H9 (cell line): ENCODE data around the gene SNRPD3. TPM values are rescaled to one million over a fixed set of nuclear protein-coding genes. Genes with fewer than 3 reads are reported as not detected.

Source experiments
- DNase-seq: peaks from one replicate; pipeline ENCODE4 v3.0.0-alpha.2; 2017
- H2AFZ ChIP-seq: one replicate; pipeline ENCODE4 v1.6.1; 2013; ENCODE audit warnings: mild to moderate bottlenecking, low read length, control low read depth, moderate library complexity
- H2AK5ac ChIP-seq: 2 replicates; pipeline ENCODE4 v1.6.1; 2013; ENCODE audit warnings: low read length, control low read depth, mixed read lengths; ENCODE audit not compliant: insufficient read length
- H2BK120ac ChIP-seq: one replicate; pipeline ENCODE4 v1.6.1; 2013; ENCODE audit warnings: low read depth, mild to moderate bottlenecking, low read length, control low read depth, inconsistent platforms; ENCODE audit not compliant: poor library complexity, severe bottlenecking
- H2BK12ac ChIP-seq: 2 replicates; pipeline ENCODE4 v1.6.1; 2013; ENCODE audit warnings: low read length, control low read depth, mixed read lengths, low read depth; ENCODE audit not compliant: insufficient read length
- H2BK15ac ChIP-seq: 2 replicates; pipeline ENCODE4 v1.6.1; 2013; ENCODE audit warnings: low read depth, low read length, control low read depth
- H2BK20ac ChIP-seq: one replicate; pipeline ENCODE4 v1.6.1; 2013; ENCODE audit warnings: low read depth, mild to moderate bottlenecking, low read length, control low read depth, inconsistent platforms; ENCODE audit not compliant: poor library complexity, severe bottlenecking
- H2BK5ac ChIP-seq: 2 replicates; pipeline ENCODE4 v1.6.1; 2013; ENCODE audit warnings: low read length, control low read depth, mixed read lengths; ENCODE audit not compliant: insufficient read length
- H3K14ac ChIP-seq: 2 replicates; pipeline ENCODE4 v1.6.1; 2013; ENCODE audit warnings: low read length, control low read depth; ENCODE audit not compliant: insufficient read depth
- H3K18ac ChIP-seq: 2 replicates; pipeline ENCODE4 v1.6.1; 2013; ENCODE audit warnings: low read depth, mild to moderate bottlenecking, mixed read lengths, low read length, control low read depth; ENCODE audit not compliant: insufficient read length
- H3K23ac ChIP-seq: 2 replicates; pipeline ENCODE4 v1.6.1; 2013; ENCODE audit warnings: low read length, control low read depth, mixed read lengths, low read depth; ENCODE audit not compliant: insufficient read length
- H3K23me2 ChIP-seq: 2 replicates; pipeline ENCODE4 v1.6.1; 2013; ENCODE audit warnings: low read depth, mild to moderate bottlenecking, mixed read lengths, low read length, control low read depth; ENCODE audit not compliant: insufficient read length, poor library complexity, severe bottlenecking
- H3K27ac ChIP-seq: 2 replicates; pipeline ENCODE4 v1.5.1; 2013; ENCODE audit warnings: low read length, control low read depth, mixed read lengths, low read depth; ENCODE audit not compliant: insufficient read length
- H3K27me3 ChIP-seq: 2 replicates; pipeline ENCODE4 v1.6.1; 2013; ENCODE audit warnings: low read length, control low read depth, inconsistent platforms; ENCODE audit not compliant: insufficient read depth
- H3K4ac ChIP-seq: 2 replicates; pipeline ENCODE4 v1.6.1; 2013; ENCODE audit warnings: low read depth, mild to moderate bottlenecking, control low read depth, inconsistent platforms, low read length, moderate library complexity
- H3K4me1 ChIP-seq: 2 replicates; pipeline ENCODE4 v1.6.1; 2013; ENCODE audit warnings: low read length, control low read depth, inconsistent platforms; ENCODE audit not compliant: insufficient read depth
- H3K4me2 ChIP-seq: 2 replicates; pipeline ENCODE4 v1.6.1; 2013; ENCODE audit warnings: low read length, control low read depth, mixed read lengths; ENCODE audit not compliant: insufficient read length, insufficient read depth
- H3K56ac ChIP-seq: 2 replicates; pipeline ENCODE4 v1.6.1; 2013; ENCODE audit warnings: low read depth, mild to moderate bottlenecking, mixed read lengths, low read length, control low read depth; ENCODE audit not compliant: insufficient read length
- H3K79me1 ChIP-seq: 2 replicates; pipeline ENCODE4 v1.6.1; 2013; ENCODE audit warnings: low read depth, mild to moderate bottlenecking, moderate library complexity, low read length, control low read depth, inconsistent platforms; ENCODE audit not compliant: insufficient read depth, poor library complexity, severe bottlenecking
- H3K79me2 ChIP-seq: 2 replicates; pipeline ENCODE4 v1.6.1; 2013; ENCODE audit warnings: low read length, control low read depth, inconsistent platforms; ENCODE audit not compliant: insufficient read depth
- H3K9ac ChIP-seq: 2 replicates; pipeline ENCODE4 v1.6.1; 2013; ENCODE audit warnings: low read length, control low read depth, mixed read lengths; ENCODE audit not compliant: insufficient read length; ENCODE audit errors: extremely low read depth
- H3K9me3 ChIP-seq: one replicate; pipeline ENCODE4 v1.6.1; 2013; ENCODE audit warnings: low read depth, low read length, inconsistent platforms; ENCODE audit not compliant: control insufficient read depth
- H3T11ph ChIP-seq: one replicate; pipeline ENCODE4 v1.6.1; 2013; ENCODE audit warnings: mild to moderate bottlenecking, low read length, control low read depth, inconsistent platforms
- H4K20me1 ChIP-seq: one replicate; pipeline ENCODE4 v1.6.1; 2013; ENCODE audit not compliant: control insufficient read depth, insufficient read length, insufficient read depth
- H4K5ac ChIP-seq: 2 replicates; pipeline ENCODE4 v1.6.1; 2013; ENCODE audit warnings: low read depth, mild to moderate bottlenecking, mixed read lengths, low read length, control low read depth; ENCODE audit not compliant: insufficient read length
- H4K8ac ChIP-seq: replicated peaks from 2 replicates; pipeline ENCODE4 v1.6.1; 2013; ENCODE audit warnings: low read length, control low read depth, mixed read lengths, low read depth; ENCODE audit not compliant: insufficient read length
- H4K91ac ChIP-seq: 2 replicates; pipeline ENCODE4 v1.6.1; 2013; ENCODE audit warnings: low read depth, mild to moderate bottlenecking, moderate library complexity, mixed read lengths, low read length, control low read depth; ENCODE audit not compliant: insufficient read length
- H3K27ac Mint-ChIP-seq, 3 experiments: 2 replicates in 2 of 3; 3 replicates in 1 of 3; pipeline ENCODE4 v1.8.0; 2020 to 2021; ENCODE audit warnings: mixed read lengths in 3 of 3, mild to moderate bottlenecking in 1 of 3, moderate library complexity in 1 of 3
- H3K27me3 Mint-ChIP-seq: 2 replicates; pipeline ENCODE4 v1.8.0; 2021; ENCODE audit warnings: low read depth, mild to moderate bottlenecking, moderate library complexity, mixed read lengths
- H3K36me3 Mint-ChIP-seq, 3 experiments: 2 replicates in 2 of 3; 3 replicates in 1 of 3; pipeline ENCODE4 v1.8.0; 2020 to 2021; ENCODE audit warnings: low read depth in 3 of 3, mixed read lengths in 3 of 3; ENCODE audit not compliant: insufficient read depth in 1 of 3
- H3K4me1 Mint-ChIP-seq, 2 experiments: 2 replicates each; pipeline ENCODE4 v1.8.0; 2020; ENCODE audit warnings: mixed read lengths in 2 of 2
- H3K4me3 Mint-ChIP-seq, 2 experiments: 2 replicates in 1 of 2; 3 replicates in 1 of 2; pipeline ENCODE4 v1.8.0; 2020 to 2021; ENCODE audit warnings: mild to moderate bottlenecking in 2 of 2, mixed read lengths in 2 of 2, moderate library complexity in 1 of 2
- H3K9me3 Mint-ChIP-seq, 2 experiments: 2 replicates in 1 of 2; 3 replicates in 1 of 2; pipeline ENCODE4 v1.8.0; 2020; ENCODE audit warnings: mild to moderate bottlenecking in 2 of 2, mixed read lengths in 2 of 2, moderate library complexity in 1 of 2
- WGBS: extraction: QIAGEN DNeasy Blood & Tissue Kit; methylation state at CpG from one replicate; pipeline ENCODE4 v1.1.7; 2013; ENCODE audit warnings: missing lambda C conversion rate, low lambda C conversion rate, mixed read lengths; ENCODE audit not compliant: insufficient read length; ENCODE audit errors: extremely low coverage; 5-methylcytosine and 5-hydroxymethylcytosine counted together
- total RNA-seq: library from RNA; stranded (reverse); gene quantifications from 2 replicates; pipeline ENCODE4 v1.2.1, GENCODE V29; 2021
- TF ChIP-seq, protein P1 (sequence below): fragments of 200-600 bp; sonication (generic); conservative IDR thresholded peaks from 3 replicates; pipeline ENCODE4 v1.8.0; 2021; ENCODE audit warnings: antibody characterized with exemption, mild to moderate bottlenecking

The SNRPD3 gene
- total RNA-seq, 1 experiment from 2014 or later = 212 TPM

DNA sequence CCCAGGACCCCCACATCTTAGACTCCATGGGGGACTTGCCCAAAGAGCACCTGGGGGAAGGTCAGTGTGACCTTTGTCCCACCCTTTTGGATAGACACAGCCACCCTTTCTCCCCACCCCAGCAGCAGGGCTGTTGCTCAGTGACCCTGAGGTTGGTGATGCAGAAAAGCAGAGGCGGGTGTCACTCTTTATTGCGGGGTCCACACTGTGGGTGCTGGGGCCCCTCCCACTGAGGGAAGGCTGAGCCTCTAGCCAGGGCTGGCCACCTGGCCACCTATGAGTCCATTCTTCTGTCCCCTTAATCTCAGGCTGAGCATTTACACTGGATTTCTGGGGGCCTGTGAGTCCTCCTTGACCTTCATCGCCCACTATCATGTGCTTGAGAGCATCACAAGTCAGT, 29.7 kb downstream of the SNRPD3 start:
- Histone ChIP-seq H3K27ac (no peak overlapping the region), H3T11ph (no peak overlapping the region), H3K18ac (no peak overlapping the region), H3K27me3 (no peaks in the 10 kb centered on the region), H4K8ac (no peak overlapping the region), H2BK120ac (no peak overlapping the region), H3K23ac (no peak overlapping the region), H3K9me3 (no peaks in the 10 kb centered on the region), H3K4ac (no peak overlapping the region), H3K79me2 (no peaks in the 10 kb centered on the region), H4K20me1 (no peaks in the 10 kb centered on the region), H2BK12ac (no peak overlapping the region), H2BK15ac (no peak overlapping the region), H3K9ac (no peak overlapping the region), H4K91ac (no peak overlapping the region), H3K56ac (no peak overlapping the region), H3K4me1 (no peaks in the 10 kb centered on the region), H3K14ac (no peak overlapping the region), H3K79me1 (no peaks in the 10 kb centered on the region), H2BK5ac (no peak overlapping the region), H2BK20ac (no peak overlapping the region), H3K23me2 (no peaks in the 10 kb centered on the region), H3K4me2 (no peak overlapping the region), H4K5ac (no peak overlapping the region), H2AK5ac (no peak overlapping the region), H2AFZ (no peak overlapping the region)
- no peaks in the 10 kb centered on the region; the same call in 1 of the 2 replicates for H3K27me3 Mint-ChIP-seq
- TF ChIP-seq, protein P1, sequence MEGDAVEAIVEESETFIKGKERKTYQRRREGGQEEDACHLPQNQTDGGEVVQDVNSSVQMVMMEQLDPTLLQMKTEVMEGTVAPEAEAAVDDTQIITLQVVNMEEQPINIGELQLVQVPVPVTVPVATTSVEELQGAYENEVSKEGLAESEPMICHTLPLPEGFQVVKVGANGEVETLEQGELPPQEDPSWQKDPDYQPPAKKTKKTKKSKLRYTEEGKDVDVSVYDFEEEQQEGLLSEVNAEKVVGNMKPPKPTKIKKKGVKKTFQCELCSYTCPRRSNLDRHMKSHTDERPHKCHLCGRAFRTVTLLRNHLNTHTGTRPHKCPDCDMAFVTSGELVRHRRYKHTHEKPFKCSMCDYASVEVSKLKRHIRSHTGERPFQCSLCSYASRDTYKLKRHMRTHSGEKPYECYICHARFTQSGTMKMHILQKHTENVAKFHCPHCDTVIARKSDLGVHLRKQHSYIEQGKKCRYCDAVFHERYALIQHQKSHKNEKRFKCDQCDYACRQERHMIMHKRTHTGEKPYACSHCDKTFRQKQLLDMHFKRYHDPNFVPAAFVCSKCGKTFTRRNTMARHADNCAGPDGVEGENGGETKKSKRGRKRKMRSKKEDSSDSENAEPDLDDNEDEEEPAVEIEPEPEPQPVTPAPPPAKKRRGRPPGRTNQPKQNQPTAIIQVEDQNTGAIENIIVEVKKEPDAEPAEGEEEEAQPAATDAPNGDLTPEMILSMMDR = no peak
- peaks cover 0 to 2% of the 10 kb centered on the region in 2 experiments; a peak in 1 of 4 replicates for H3K4me1 Mint-ChIP-seq
- no peak for DNase-seq
- no CpG with 5 or more reads among the region's 3 CpGs for WGBS
- H3K36me3 Mint-ChIP-seq = peaks cover 0 to 8% (median 7%) of the 10 kb centered on the region in 3 experiments; a peak in 3 of 7 replicates
- no peaks in the 10 kb centered on the region for H3K9me3 Mint-ChIP-seq
- no peak overlapping the region for H3K4me3 Mint-ChIP-seq
- H3K27ac Mint-ChIP-seq = no peak overlapping the region
